H9 (cell line): ENCODE data around the gene EHD1. TPM values are rescaled to one million over a fixed set of nuclear protein-coding genes. Genes with fewer than 3 reads are reported as not detected.

ENCODE experiments used
- DNase-seq: peaks from one replicate; pipeline ENCODE4 v3.0.0-alpha.2; 2017
- H2AFZ ChIP-seq: one replicate; pipeline ENCODE4 v1.6.1; 2013; ENCODE audit warnings: mild to moderate bottlenecking, low read length, control low read depth, moderate library complexity
- H2AK5ac ChIP-seq: 2 replicates; pipeline ENCODE4 v1.6.1; 2013; ENCODE audit warnings: low read length, control low read depth, mixed read lengths; ENCODE audit not compliant: insufficient read length
- H2BK120ac ChIP-seq: one replicate; pipeline ENCODE4 v1.6.1; 2013; ENCODE audit warnings: low read depth, mild to moderate bottlenecking, low read length, control low read depth, inconsistent platforms; ENCODE audit not compliant: poor library complexity, severe bottlenecking
- H2BK12ac ChIP-seq: 2 replicates; pipeline ENCODE4 v1.6.1; 2013; ENCODE audit warnings: low read length, control low read depth, mixed read lengths, low read depth; ENCODE audit not compliant: insufficient read length
- H2BK15ac ChIP-seq: 2 replicates; pipeline ENCODE4 v1.6.1; 2013; ENCODE audit warnings: low read depth, low read length, control low read depth
- H2BK20ac ChIP-seq: one replicate; pipeline ENCODE4 v1.6.1; 2013; ENCODE audit warnings: low read depth, mild to moderate bottlenecking, low read length, control low read depth, inconsistent platforms; ENCODE audit not compliant: poor library complexity, severe bottlenecking
- H2BK5ac ChIP-seq: 2 replicates; pipeline ENCODE4 v1.6.1; 2013; ENCODE audit warnings: low read length, control low read depth, mixed read lengths; ENCODE audit not compliant: insufficient read length
- H3K14ac ChIP-seq: 2 replicates; pipeline ENCODE4 v1.6.1; 2013; ENCODE audit warnings: low read length, control low read depth; ENCODE audit not compliant: insufficient read depth
- H3K18ac ChIP-seq: 2 replicates; pipeline ENCODE4 v1.6.1; 2013; ENCODE audit warnings: low read depth, mild to moderate bottlenecking, mixed read lengths, low read length, control low read depth; ENCODE audit not compliant: insufficient read length
- H3K23ac ChIP-seq: 2 replicates; pipeline ENCODE4 v1.6.1; 2013; ENCODE audit warnings: low read length, control low read depth, mixed read lengths, low read depth; ENCODE audit not compliant: insufficient read length
- H3K23me2 ChIP-seq: 2 replicates; pipeline ENCODE4 v1.6.1; 2013; ENCODE audit warnings: low read depth, mild to moderate bottlenecking, mixed read lengths, low read length, control low read depth; ENCODE audit not compliant: insufficient read length, poor library complexity, severe bottlenecking
- H3K27ac ChIP-seq: 2 replicates; pipeline ENCODE4 v1.5.1; 2013; ENCODE audit warnings: low read length, control low read depth, mixed read lengths, low read depth; ENCODE audit not compliant: insufficient read length
- H3K27me3 ChIP-seq: 2 replicates; pipeline ENCODE4 v1.6.1; 2013; ENCODE audit warnings: low read length, control low read depth, inconsistent platforms; ENCODE audit not compliant: insufficient read depth
- H3K4ac ChIP-seq: 2 replicates; pipeline ENCODE4 v1.6.1; 2013; ENCODE audit warnings: low read depth, mild to moderate bottlenecking, control low read depth, inconsistent platforms, low read length, moderate library complexity
- H3K4me1 ChIP-seq: 2 replicates; pipeline ENCODE4 v1.6.1; 2013; ENCODE audit warnings: low read length, control low read depth, inconsistent platforms; ENCODE audit not compliant: insufficient read depth
- H3K4me2 ChIP-seq: 2 replicates; pipeline ENCODE4 v1.6.1; 2013; ENCODE audit warnings: low read length, control low read depth, mixed read lengths; ENCODE audit not compliant: insufficient read length, insufficient read depth
- H3K56ac ChIP-seq: 2 replicates; pipeline ENCODE4 v1.6.1; 2013; ENCODE audit warnings: low read depth, mild to moderate bottlenecking, mixed read lengths, low read length, control low read depth; ENCODE audit not compliant: insufficient read length
- H3K79me1 ChIP-seq: 2 replicates; pipeline ENCODE4 v1.6.1; 2013; ENCODE audit warnings: low read depth, mild to moderate bottlenecking, moderate library complexity, low read length, control low read depth, inconsistent platforms; ENCODE audit not compliant: insufficient read depth, poor library complexity, severe bottlenecking
- H3K79me2 ChIP-seq: 2 replicates; pipeline ENCODE4 v1.6.1; 2013; ENCODE audit warnings: low read length, control low read depth, inconsistent platforms; ENCODE audit not compliant: insufficient read depth
- H3K9ac ChIP-seq: 2 replicates; pipeline ENCODE4 v1.6.1; 2013; ENCODE audit warnings: low read length, control low read depth, mixed read lengths; ENCODE audit not compliant: insufficient read length; ENCODE audit errors: extremely low read depth
- H3K9me3 ChIP-seq: one replicate; pipeline ENCODE4 v1.6.1; 2013; ENCODE audit warnings: low read depth, low read length, inconsistent platforms; ENCODE audit not compliant: control insufficient read depth
- H3T11ph ChIP-seq: one replicate; pipeline ENCODE4 v1.6.1; 2013; ENCODE audit warnings: mild to moderate bottlenecking, low read length, control low read depth, inconsistent platforms
- H4K20me1 ChIP-seq: one replicate; pipeline ENCODE4 v1.6.1; 2013; ENCODE audit not compliant: control insufficient read depth, insufficient read length, insufficient read depth
- H4K5ac ChIP-seq: 2 replicates; pipeline ENCODE4 v1.6.1; 2013; ENCODE audit warnings: low read depth, mild to moderate bottlenecking, mixed read lengths, low read length, control low read depth; ENCODE audit not compliant: insufficient read length
- H4K8ac ChIP-seq: replicated peaks from 2 replicates; pipeline ENCODE4 v1.6.1; 2013; ENCODE audit warnings: low read length, control low read depth, mixed read lengths, low read depth; ENCODE audit not compliant: insufficient read length
- H4K91ac ChIP-seq: 2 replicates; pipeline ENCODE4 v1.6.1; 2013; ENCODE audit warnings: low read depth, mild to moderate bottlenecking, moderate library complexity, mixed read lengths, low read length, control low read depth; ENCODE audit not compliant: insufficient read length
- H3K27ac Mint-ChIP-seq, 3 experiments: 2 replicates in 2 of 3; 3 replicates in 1 of 3; pipeline ENCODE4 v1.8.0; 2020 to 2021; ENCODE audit warnings: mixed read lengths in 3 of 3, mild to moderate bottlenecking in 1 of 3, moderate library complexity in 1 of 3
- H3K27me3 Mint-ChIP-seq: 2 replicates; pipeline ENCODE4 v1.8.0; 2021; ENCODE audit warnings: low read depth, mild to moderate bottlenecking, moderate library complexity, mixed read lengths
- H3K36me3 Mint-ChIP-seq, 3 experiments: 2 replicates in 2 of 3; 3 replicates in 1 of 3; pipeline ENCODE4 v1.8.0; 2020 to 2021; ENCODE audit warnings: low read depth in 3 of 3, mixed read lengths in 3 of 3; ENCODE audit not compliant: insufficient read depth in 1 of 3
- H3K4me1 Mint-ChIP-seq, 2 experiments: 2 replicates each; pipeline ENCODE4 v1.8.0; 2020; ENCODE audit warnings: mixed read lengths in 2 of 2
- H3K4me3 Mint-ChIP-seq, 2 experiments: 2 replicates in 1 of 2; 3 replicates in 1 of 2; pipeline ENCODE4 v1.8.0; 2020 to 2021; ENCODE audit warnings: mild to moderate bottlenecking in 2 of 2, mixed read lengths in 2 of 2, moderate library complexity in 1 of 2
- H3K9me3 Mint-ChIP-seq, 2 experiments: 2 replicates in 1 of 2; 3 replicates in 1 of 2; pipeline ENCODE4 v1.8.0; 2020; ENCODE audit warnings: mild to moderate bottlenecking in 2 of 2, mixed read lengths in 2 of 2, moderate library complexity in 1 of 2
- WGBS: extraction: QIAGEN DNeasy Blood & Tissue Kit; methylation state at CpG from one replicate; pipeline ENCODE4 v1.1.7; 2013; ENCODE audit warnings: missing lambda C conversion rate, low lambda C conversion rate, mixed read lengths; ENCODE audit not compliant: insufficient read length; ENCODE audit errors: extremely low coverage; 5-methylcytosine and 5-hydroxymethylcytosine counted together
- total RNA-seq: library from RNA; stranded (reverse); gene quantifications from 2 replicates; pipeline ENCODE4 v1.2.1, GENCODE V29; 2021
- TF ChIP-seq, protein P1 (sequence below): fragments of 200-600 bp; sonication (generic); conservative IDR thresholded peaks from 3 replicates; pipeline ENCODE4 v1.8.0; 2021; ENCODE audit warnings: antibody characterized with exemption, mild to moderate bottlenecking

The EHD1 gene
- total RNA-seq, 1 experiment from 2014 or later = 31.0 TPM

DNA sequence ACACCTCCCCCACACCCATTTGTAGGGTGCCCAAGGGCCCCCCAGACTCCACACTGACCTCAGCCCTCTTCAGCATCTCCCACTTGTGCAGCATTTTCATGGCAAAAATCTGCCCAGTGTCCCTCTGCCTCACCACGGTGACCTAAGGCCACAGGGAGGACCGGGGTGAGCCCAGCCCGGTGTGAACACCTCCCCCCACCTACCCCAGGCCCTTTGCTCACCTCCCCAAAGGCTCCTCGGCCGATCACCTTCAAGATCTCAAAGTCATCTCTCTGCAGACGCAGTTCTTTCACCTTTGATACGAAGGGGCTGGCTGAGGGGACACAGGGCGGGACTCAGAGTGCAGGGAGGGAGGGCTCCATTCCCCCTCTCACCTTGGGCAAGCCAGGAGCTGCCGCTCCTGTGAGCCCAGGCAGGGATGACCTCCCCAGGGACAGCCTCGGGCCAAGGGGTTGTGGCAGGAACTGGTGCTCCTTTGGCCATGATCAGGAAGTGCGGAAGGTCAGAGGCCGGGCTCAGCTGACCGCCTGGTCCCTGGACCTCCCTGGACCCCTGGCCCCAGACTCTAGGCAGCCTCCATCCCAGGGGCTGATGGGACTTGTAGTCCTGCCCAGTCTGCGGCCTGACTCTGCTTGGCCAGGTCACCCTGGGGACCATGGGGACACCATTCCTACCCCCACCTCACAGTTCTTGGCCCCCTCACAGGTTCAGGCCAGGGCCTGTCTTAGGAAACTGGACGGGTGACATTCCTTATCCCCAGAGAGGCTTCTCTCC, 36.6 kb downstream of the EHD1 start:
- Histone ChIP-seq H3K23ac (no peak overlapping the region), H4K5ac (no peak overlapping the region), H3T11ph (no peak overlapping the region), H2BK120ac (no peak overlapping the region), H2AFZ (no peak overlapping the region), H3K4me2 (no peak overlapping the region), H4K91ac (no peak overlapping the region), H3K4me1 (no peaks in the 10 kb centered on the region), H3K14ac (no peak overlapping the region; the same call in 1 of the 2 replicates), H4K20me1 (no peaks in the 10 kb centered on the region), H3K79me1 (no peaks in the 10 kb centered on the region), H2AK5ac (no peak overlapping the region), H3K27ac (no peak overlapping the region), H3K18ac (no peak overlapping the region), H2BK5ac (no peak overlapping the region), H4K8ac (no peak overlapping the region), H3K23me2 (peaks cover 6% of the 10 kb centered on the region), H3K27me3 (no peaks in the 10 kb centered on the region), H3K56ac (no peak overlapping the region), H3K9ac (no peak overlapping the region), H2BK20ac (no peak overlapping the region), H2BK12ac (no peak overlapping the region), H3K4ac (no peak overlapping the region), H3K79me2 (no peaks in the 10 kb centered on the region), H2BK15ac (no peak overlapping the region; the same call in 1 of the 2 replicates), H3K9me3 (no peaks in the 10 kb centered on the region)
- no peak overlapping the region for H3K4me3 Mint-ChIP-seq
- H3K9me3 Mint-ChIP-seq = no peaks in the 10 kb centered on the region; a peak in 2 of 5 replicates
- peaks cover 23 to 32% of the 10 kb centered on the region in 2 experiments for H3K4me1 Mint-ChIP-seq
- peak overlapping the region; percentile 23 to 79 (median 52); a peak in 4 of 7 replicates for H3K27ac Mint-ChIP-seq
- TF ChIP-seq, protein P1, sequence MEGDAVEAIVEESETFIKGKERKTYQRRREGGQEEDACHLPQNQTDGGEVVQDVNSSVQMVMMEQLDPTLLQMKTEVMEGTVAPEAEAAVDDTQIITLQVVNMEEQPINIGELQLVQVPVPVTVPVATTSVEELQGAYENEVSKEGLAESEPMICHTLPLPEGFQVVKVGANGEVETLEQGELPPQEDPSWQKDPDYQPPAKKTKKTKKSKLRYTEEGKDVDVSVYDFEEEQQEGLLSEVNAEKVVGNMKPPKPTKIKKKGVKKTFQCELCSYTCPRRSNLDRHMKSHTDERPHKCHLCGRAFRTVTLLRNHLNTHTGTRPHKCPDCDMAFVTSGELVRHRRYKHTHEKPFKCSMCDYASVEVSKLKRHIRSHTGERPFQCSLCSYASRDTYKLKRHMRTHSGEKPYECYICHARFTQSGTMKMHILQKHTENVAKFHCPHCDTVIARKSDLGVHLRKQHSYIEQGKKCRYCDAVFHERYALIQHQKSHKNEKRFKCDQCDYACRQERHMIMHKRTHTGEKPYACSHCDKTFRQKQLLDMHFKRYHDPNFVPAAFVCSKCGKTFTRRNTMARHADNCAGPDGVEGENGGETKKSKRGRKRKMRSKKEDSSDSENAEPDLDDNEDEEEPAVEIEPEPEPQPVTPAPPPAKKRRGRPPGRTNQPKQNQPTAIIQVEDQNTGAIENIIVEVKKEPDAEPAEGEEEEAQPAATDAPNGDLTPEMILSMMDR = no peak
- WGBS = no CpG with 5 or more reads among the region's 15 CpGs
- H3K36me3 Mint-ChIP-seq = peaks cover 0 to 20% (median 5%) of the 10 kb centered on the region in 3 experiments; a peak in 5 of 7 replicates
- H3K27me3 Mint-ChIP-seq = peaks cover 2% of the 10 kb centered on the region
- DNase-seq = no peak
